ENCODE results near the gene TMEM175. TPM values are rescaled to one million over a fixed set of nuclear protein-coding genes. Genes with fewer than 3 reads are reported as not detected.

TMEM175 gene
- polyA plus RNA-seq, 1 donor (not counting 4 experiments of a cell fraction or from before 2014, with no cell fraction given) = 23.2 TPM

DNA sequence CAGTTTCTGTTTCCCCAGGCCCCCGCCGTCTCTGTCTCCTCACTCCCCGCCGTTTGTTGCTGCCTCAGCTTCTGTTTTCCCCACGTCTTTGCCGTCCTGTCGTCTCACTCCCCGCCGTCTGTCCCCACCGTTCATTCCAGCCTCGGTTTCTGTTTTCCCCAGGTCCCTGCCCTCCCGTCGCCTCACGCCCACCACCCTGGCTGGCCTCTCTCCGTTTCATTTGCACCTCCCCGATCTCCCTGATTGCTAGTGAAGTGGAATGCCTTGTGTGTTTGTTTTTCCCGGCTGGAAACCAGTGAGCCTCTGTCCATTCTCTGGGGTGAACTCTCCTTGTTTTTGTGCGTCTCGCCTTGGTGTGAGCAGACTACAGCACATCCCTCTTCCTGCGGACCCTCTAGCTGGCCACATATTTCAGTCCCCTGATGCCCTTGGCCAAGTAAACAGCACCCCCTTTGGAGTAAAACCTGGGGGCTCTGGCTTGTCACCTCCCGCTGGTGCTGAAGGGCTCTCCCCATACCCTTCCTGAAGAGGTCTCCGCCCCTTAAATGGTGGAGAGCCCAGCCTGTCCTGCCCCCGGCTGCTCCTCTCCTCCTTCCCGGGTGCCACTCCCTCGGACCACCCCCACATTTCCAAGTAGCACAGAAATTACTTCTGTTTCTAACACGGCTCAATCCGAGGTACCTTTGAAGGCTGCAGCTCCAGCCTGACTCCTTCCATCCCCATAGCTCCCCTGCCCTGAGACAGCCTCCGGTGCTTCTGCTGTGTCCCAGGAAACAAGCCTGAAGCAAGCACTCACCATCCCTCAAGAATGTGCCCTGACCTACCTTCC lies 13.2 kb downstream of the TMEM175 start:
- Histone ChIP-seq H3K9me3 (ENCODE audit: control insufficient read depth, low read depth, low read length) (no peaks in the 10 kb centered on the region), H3K27ac (ENCODE audit: control insufficient read depth, insufficient read depth, low read length) (no peak overlapping the region), H3K27me3 (ENCODE audit: control insufficient read depth, extremely low read depth, insufficient read depth, low read length) (no peaks in the 10 kb centered on the region), H3K4me1 (ENCODE audit: control insufficient read depth, extremely low read depth, insufficient read depth, low read length) (no peaks in the 10 kb centered on the region), H2AFZ (ENCODE audit: control insufficient read depth, low read length) (no peak overlapping the region), H3K36me3 (ENCODE audit: control insufficient read depth in 2 of 2, extremely low read depth in 1 of 2, insufficient read depth in 2 of 2, low read length in 2 of 2) (no peaks in the 10 kb centered on the region), H3K9ac (ENCODE audit: control insufficient read depth, extremely low read depth, insufficient read depth, low read length) (no peak overlapping the region), H3K9me1 (ENCODE audit: control insufficient read depth, extremely low read depth, insufficient read depth, low read length) (no peaks in the 10 kb centered on the region), H3K79me2 (ENCODE audit: control insufficient read depth, insufficient read depth, low read length) (no peaks in the 10 kb centered on the region), H4K20me1 (ENCODE audit: control insufficient read depth, extremely low read depth, insufficient read depth, low read length) (no peaks in the 10 kb centered on the region), H3K4me3 (ENCODE audit: control insufficient read depth in 2 of 3, extremely low read depth in 1 of 3, insufficient read depth in 2 of 3, low read depth in 1 of 3, low read length in 3 of 3) (no peak overlapping the region), H3K4me2 (ENCODE audit: control insufficient read depth, extremely low read depth, insufficient read depth, low read depth, low read length) (no peak overlapping the region)
- dilution Hi-C loops (cut with MboI; ENCODE audit: extremely low pct_ligation_motif_present, low sequenced_read_pairs) = no loop called here
- TF ChIP-seq, protein P1, sequence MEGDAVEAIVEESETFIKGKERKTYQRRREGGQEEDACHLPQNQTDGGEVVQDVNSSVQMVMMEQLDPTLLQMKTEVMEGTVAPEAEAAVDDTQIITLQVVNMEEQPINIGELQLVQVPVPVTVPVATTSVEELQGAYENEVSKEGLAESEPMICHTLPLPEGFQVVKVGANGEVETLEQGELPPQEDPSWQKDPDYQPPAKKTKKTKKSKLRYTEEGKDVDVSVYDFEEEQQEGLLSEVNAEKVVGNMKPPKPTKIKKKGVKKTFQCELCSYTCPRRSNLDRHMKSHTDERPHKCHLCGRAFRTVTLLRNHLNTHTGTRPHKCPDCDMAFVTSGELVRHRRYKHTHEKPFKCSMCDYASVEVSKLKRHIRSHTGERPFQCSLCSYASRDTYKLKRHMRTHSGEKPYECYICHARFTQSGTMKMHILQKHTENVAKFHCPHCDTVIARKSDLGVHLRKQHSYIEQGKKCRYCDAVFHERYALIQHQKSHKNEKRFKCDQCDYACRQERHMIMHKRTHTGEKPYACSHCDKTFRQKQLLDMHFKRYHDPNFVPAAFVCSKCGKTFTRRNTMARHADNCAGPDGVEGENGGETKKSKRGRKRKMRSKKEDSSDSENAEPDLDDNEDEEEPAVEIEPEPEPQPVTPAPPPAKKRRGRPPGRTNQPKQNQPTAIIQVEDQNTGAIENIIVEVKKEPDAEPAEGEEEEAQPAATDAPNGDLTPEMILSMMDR (optimal IDR thresholded peaks at IDR 0.05 in 1 of 3, IDR thresholded peaks at IDR 0.05 in 1 of 3, conservative IDR thresholded peaks at IDR 0.05 in 1 of 3; ENCODE audit: extremely low read depth in 1 of 3, insufficient read depth in 2 of 3, low read length in 3 of 3) = no peak
- no peak for TF ChIP-seq EZH2 (IDR thresholded peaks at IDR 0.05; ENCODE audit: low read length)
- no peak for FAIRE-seq
- no peak for DNase-seq (ENCODE audit: low read depth, low spot score)

DNA sequence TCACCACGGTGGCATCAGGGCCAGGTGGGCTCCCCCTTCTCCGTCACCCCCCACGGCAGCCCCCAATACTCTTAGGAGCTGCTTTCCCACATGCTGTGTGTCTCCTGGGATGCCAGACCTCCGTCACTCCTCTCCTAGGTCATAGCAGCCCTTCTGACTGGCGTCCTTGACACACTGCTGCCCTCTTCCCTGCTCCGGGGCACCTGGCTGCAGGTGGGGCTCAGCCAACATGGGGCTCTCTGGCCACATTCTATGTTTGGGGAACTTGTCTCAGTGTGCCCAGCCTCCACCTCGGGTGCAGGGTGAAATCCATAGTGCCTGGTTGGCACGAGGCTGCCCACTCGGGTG lies 13.8 kb downstream of the TMEM175 start:
- dilution Hi-C loops (cut with MboI; ENCODE audit: extremely low pct_ligation_motif_present, low sequenced_read_pairs) = no loop called here
- TF ChIP-seq, protein P1 (optimal IDR thresholded peaks at IDR 0.05 in 1 of 3, IDR thresholded peaks at IDR 0.05 in 1 of 3, conservative IDR thresholded peaks at IDR 0.05 in 1 of 3; ENCODE audit: extremely low read depth in 1 of 3, insufficient read depth in 2 of 3, low read length in 3 of 3) = no peak
- no peak for TF ChIP-seq EZH2 (IDR thresholded peaks at IDR 0.05; ENCODE audit: low read length)
- Histone ChIP-seq H3K4me1 (ENCODE audit: control insufficient read depth, extremely low read depth, insufficient read depth, low read length) (no peaks in the 10 kb centered on the region), H3K9me3 (ENCODE audit: control insufficient read depth, low read depth, low read length) (no peaks in the 10 kb centered on the region), H3K27me3 (ENCODE audit: control insufficient read depth, extremely low read depth, insufficient read depth, low read length) (no peaks in the 10 kb centered on the region), H3K9ac (ENCODE audit: control insufficient read depth, extremely low read depth, insufficient read depth, low read length) (no peak overlapping the region), H3K4me2 (ENCODE audit: control insufficient read depth, extremely low read depth, insufficient read depth, low read depth, low read length) (no peak overlapping the region), H4K20me1 (ENCODE audit: control insufficient read depth, extremely low read depth, insufficient read depth, low read length) (no peaks in the 10 kb centered on the region), H3K4me3 (ENCODE audit: control insufficient read depth in 2 of 3, extremely low read depth in 1 of 3, insufficient read depth in 2 of 3, low read depth in 1 of 3, low read length in 3 of 3) (no peak overlapping the region), H3K27ac (ENCODE audit: control insufficient read depth, insufficient read depth, low read length) (no peak overlapping the region), H3K79me2 (ENCODE audit: control insufficient read depth, insufficient read depth, low read length) (no peaks in the 10 kb centered on the region), H3K9me1 (ENCODE audit: control insufficient read depth, extremely low read depth, insufficient read depth, low read length) (no peaks in the 10 kb centered on the region), H3K36me3 (ENCODE audit: control insufficient read depth in 2 of 2, extremely low read depth in 1 of 2, insufficient read depth in 2 of 2, low read length in 2 of 2) (no peaks in the 10 kb centered on the region), H2AFZ (ENCODE audit: control insufficient read depth, low read length) (no peak overlapping the region)
- DNase-seq (ENCODE audit: low read depth, low spot score) = no peak
- no peak for FAIRE-seq
